ENCODE data around the gene TMEM132D. TPM values are rescaled to one million over a fixed set of nuclear protein-coding genes. Genes with fewer than 3 reads are reported as not detected.

TMEM132D gene
- total RNA-seq, 3 donors from 2014 or later = 0.09 to 0.24 (median 0.12) TPM

- Histone ChIP-seq H3K36me3 (ENCODE audit: low read depth) (no peaks in the 10 kb centered on the region), H3K4me1 (ENCODE audit: low read depth) (no peaks in the 10 kb centered on the region), H3K4me3 (no peak overlapping the region), H3K9me3 (peaks cover 2% of the 10 kb centered on the region)
- intact Hi-C loops (cut with DNase I, micrococcal nuclease) = no loop called here
- no peak for DNase-seq
- no peak for ATAC-seq
- TF ChIP-seq CTCF (IDR thresholded peaks at IDR 0.05) = no peak
Observed at GRCh38 chr12:129821964-129822363, 81.9 kb downstream of the TMEM132D start.

GRCh38 chr12:129819391-129819790 lies 84.4 kb downstream of the TMEM132D start:
- Histone ChIP-seq H3K4me1 (ENCODE audit: low read depth) (no peaks in the 10 kb centered on the region), H3K36me3 (ENCODE audit: low read depth) (no peaks in the 10 kb centered on the region), H3K9me3 (peaks cover 2% of the 10 kb centered on the region), H3K4me3 (no peak overlapping the region)
- TF ChIP-seq CTCF (IDR thresholded peaks at IDR 0.05) = no peak
- intact Hi-C loops (cut with DNase I, micrococcal nuclease) = no loop called here
- ATAC-seq (no peak), DNase-seq (no peak)

GRCh38 chr12:129815846-129816245 lies 88.0 kb downstream of the TMEM132D start:
- no peak for TF ChIP-seq CTCF (IDR thresholded peaks at IDR 0.05)
- Histone ChIP-seq H3K36me3 (ENCODE audit: low read depth) (no peaks in the 10 kb centered on the region), H3K9me3 (no peaks in the 10 kb centered on the region), H3K4me1 (ENCODE audit: low read depth) (no peaks in the 10 kb centered on the region), H3K4me3 (no peak overlapping the region)
- intact Hi-C loops (cut with DNase I, micrococcal nuclease) = no loop called here
- no peak for ATAC-seq
- DNase-seq = no peak

- ATAC-seq (no peak), DNase-seq (no peak)
- no peaks in the 10 kb centered on the region for H3K4me1 ChIP-seq (ENCODE audit: low read depth)
- no peak overlapping the region for H3K4me3 ChIP-seq
- intact Hi-C loops (cut with DNase I, micrococcal nuclease) = no loop called here
- H3K36me3 ChIP-seq (ENCODE audit: low read depth) = no peaks in the 10 kb centered on the region
- no peak for TF ChIP-seq CTCF (IDR thresholded peaks at IDR 0.05)
- no peaks in the 10 kb centered on the region for H3K9me3 ChIP-seq
Observed at GRCh38 chr12:129811963-129812362, 91.9 kb downstream of the TMEM132D start.

- Histone ChIP-seq H3K9me3 (no peaks in the 10 kb centered on the region), H3K4me3 (no peak overlapping the region), H3K4me1 (ENCODE audit: low read depth) (no peaks in the 10 kb centered on the region), H3K36me3 (ENCODE audit: low read depth) (no peaks in the 10 kb centered on the region)
- no peak for TF ChIP-seq CTCF (IDR thresholded peaks at IDR 0.05)
- intact Hi-C loops (cut with DNase I, micrococcal nuclease) = no loop called here
- no peak for DNase-seq
- no peak for ATAC-seq
Observed at GRCh38 chr12:129807136-129807535, 96.7 kb downstream of the TMEM132D start.

- ATAC-seq = no peak
- TF ChIP-seq CTCF (IDR thresholded peaks at IDR 0.05) = no peak
- no peak for DNase-seq
- Histone ChIP-seq H3K36me3 (ENCODE audit: low read depth) (no peaks in the 10 kb centered on the region), H3K4me1 (ENCODE audit: low read depth) (no peaks in the 10 kb centered on the region), H3K4me3 (no peak overlapping the region), H3K9me3 (peaks cover 6% of the 10 kb centered on the region)
- intact Hi-C loops (cut with DNase I, micrococcal nuclease) = no loop called here
Observed at GRCh38 chr12:129791396-129791795, 112.4 kb downstream of the TMEM132D start.

Measured in mucosa of descending colon (tissue), 3 donors.